22Rv1 (cell line): Measurements from ENCODE around the gene ZNF296.

Source experiments
- H3K27ac ChIP-seq: fragments of 450-650 bp; 2 replicates; pipeline ENCODE4 v1.5.1; 2017
- CTCF ChIP-seq: fragments of 450-650 bp; IDR thresholded peaks from 2 replicates; pipeline ENCODE4 v1.5.1; 2017; ENCODE audit warnings: mild to moderate bottlenecking
- ZFX ChIP-seq: fragments of 450-650 bp; IDR thresholded peaks from 2 replicates; pipeline ENCODE4 v1.6.1; 2017; ENCODE audit warnings: antibody characterized with exemption, borderline replicate concordance

The ZNF296 gene

GRCh38 chr19:45063851-45064801, 12.2 kb downstream of the ZNF296 start:
- H3K27ac ChIP-seq, result no peak overlapping the region
- no peak for TF ChIP-seq CTCF
- no peak for TF ChIP-seq ZFX

GRCh38 chr19:45061965-45062364, 14.3 kb downstream of the ZNF296 start:
- H3K27ac ChIP-seq, result no peak overlapping the region
- no peak for TF ChIP-seq CTCF

- H3K27ac ChIP-seq, result no peak overlapping the region
- peak; percentile 92 for TF ChIP-seq CTCF
- TF ChIP-seq ZFX, result no peak
These were observed 16.9 kb downstream of the ZNF296 start for GRCh38 chr19:45059258-45059965.

- no peak for TF ChIP-seq CTCF
- TF ChIP-seq ZFX, result no peak
- no peak overlapping the region for H3K27ac ChIP-seq
These were observed 17.6 kb downstream of the ZNF296 start for GRCh38 chr19:45058622-45059159.

- TF ChIP-seq CTCF, result no peak
- TF ChIP-seq ZFX, result no peak
- no peak overlapping the region for H3K27ac ChIP-seq
These were observed 18.8 kb downstream of the ZNF296 start for GRCh38 chr19:45057444-45057843.

- no peak overlapping the region for H3K27ac ChIP-seq
These were observed 19.4 kb downstream of the ZNF296 start for GRCh38 chr19:45056831-45057230.

More at GRCh38 chr19:45056831-45057230, 19.4 kb downstream of the ZNF296 start:
- no peak for TF ChIP-seq ZFX
- no peak for TF ChIP-seq CTCF
